Gastroesophageal sphincter (tissue), 4 donors: ENCODE results near the gene ATP8A1. TPM values are rescaled to one million over a fixed set of nuclear protein-coding genes. Genes with fewer than 3 reads are reported as not detected.

Source experiments
- ATAC-seq: fragments of 150-250 bp; one replicate; pipeline ENCODE4 v1.9.1; 2016; ENCODE audit warnings: mild to moderate bottlenecking, moderate library complexity
- H3K27ac ChIP-seq, 4 donors: fragments of 200-600 bp; sonication (generic) in 3 of 4; 1 replicate in 3 of 4; 2 replicates in 1 of 4; pipeline ENCODE4 v1.5.1; 2016 to 2019
- H3K27me3 ChIP-seq: fragments of 200-600 bp; sonication (generic); one replicate; pipeline ENCODE4 v1.5.1; 2019
- H3K36me3 ChIP-seq, 2 donors: fragments of 200-600 bp; sonication (generic); one replicate each; pipeline ENCODE4 v1.5.1; 2019; ENCODE audit warnings: control low read depth in 1 of 2
- H3K4me1 ChIP-seq, 3 donors: fragments of 200-600 bp; sonication (generic); 1 replicate in 2 of 3; 2 replicates in 1 of 3; pipeline ENCODE4 v1.5.1; 2016 to 2019; ENCODE audit warnings: control low read depth in 2 of 3
- H3K4me3 ChIP-seq, 2 donors: fragments of 200-600 bp; sonication (generic); one replicate each; pipeline ENCODE4 v1.5.1; 2019; ENCODE audit warnings: mild to moderate bottlenecking in 1 of 2, moderate library complexity in 1 of 2
- H3K9me3 ChIP-seq, 3 donors: fragments of 200-600 bp; sonication (generic); one replicate each; pipeline ENCODE4 v1.5.1; 2017 to 2019; ENCODE audit warnings: control low read depth in 2 of 3
- EP300 ChIP-seq: sonication (generic); formaldehyde crosslinking; IDR thresholded peaks from one replicate; pipeline ENCODE4 v1.6.1; 2017; ENCODE audit warnings: antibody characterized with exemption, mild to moderate bottlenecking
- POLR2A ChIP-seq, 2 donors: fragments of 450-650 bp; IDR thresholded peaks; one replicate each; pipeline ENCODE4 v1.6.1; 2017; ENCODE audit warnings: antibody characterized with exemption in 2 of 2, mild to moderate bottlenecking in 2 of 2, moderate library complexity in 1 of 2
- POLR2AphosphoS5 ChIP-seq: sonication (generic); formaldehyde crosslinking; IDR thresholded peaks from one replicate; pipeline ENCODE4 v1.6.1; 2017; ENCODE audit warnings: antibody characterized with exemption
- WGBS, 2 donors: methylation state at CpG; one replicate each; pipeline ENCODE4 v1.1.5; 2018; ENCODE audit warnings: low coverage in 1 of 2; 5-methylcytosine and 5-hydroxymethylcytosine counted together
- total RNA-seq, 4 donors: library from RNA; depleted of rRNA; stranded (reverse); fragments of >200 nt; gene quantifications; one replicate each; pipeline ENCODE4 v1.1.0, GENCODE V29; 2016
- TF ChIP-seq, protein P1 (sequence below), 4 experiments: fragments of 200-600 bp in 2 of 4; fragments of 450-650 bp in 2 of 4; sonication (generic) in 1 of 4; IDR thresholded peaks; one replicate each; pipeline ENCODE4 v1.5.1; 2017 to 2019; ENCODE audit warnings: antibody characterized with exemption in 4 of 4, mild to moderate bottlenecking in 2 of 4, moderate library complexity in 2 of 4

The ATP8A1 gene
- total RNA-seq, 4 donors from 2014 or later: 5.6 to 21.9 (median 8.9) TPM

DNA sequence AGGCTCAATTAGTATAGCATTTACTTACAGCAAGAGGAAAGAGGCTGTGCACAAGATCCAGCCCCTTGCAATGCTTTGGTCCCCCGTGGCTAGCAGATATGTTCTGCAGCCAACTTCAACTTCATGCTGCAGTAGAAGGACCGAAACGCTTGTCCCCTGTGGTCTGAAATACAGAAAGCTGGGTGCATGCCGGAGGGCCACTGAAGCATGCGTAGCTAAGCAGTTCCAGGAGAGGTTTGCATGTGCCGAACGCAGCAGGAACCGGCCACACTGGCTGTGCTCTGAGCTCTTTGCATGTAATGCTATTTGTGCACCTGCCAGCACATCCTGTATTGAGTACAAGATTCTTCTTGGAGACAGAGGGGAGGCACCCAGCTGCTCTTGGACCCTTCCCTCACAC, 295.4 kb downstream of the ATP8A1 start:
- TF ChIP-seq POLR2A (IDR thresholded peaks at IDR 0.05) (no peak), EP300 (no peak), POLR2AphosphoS5 (no peak)
- TF ChIP-seq, protein P1, sequence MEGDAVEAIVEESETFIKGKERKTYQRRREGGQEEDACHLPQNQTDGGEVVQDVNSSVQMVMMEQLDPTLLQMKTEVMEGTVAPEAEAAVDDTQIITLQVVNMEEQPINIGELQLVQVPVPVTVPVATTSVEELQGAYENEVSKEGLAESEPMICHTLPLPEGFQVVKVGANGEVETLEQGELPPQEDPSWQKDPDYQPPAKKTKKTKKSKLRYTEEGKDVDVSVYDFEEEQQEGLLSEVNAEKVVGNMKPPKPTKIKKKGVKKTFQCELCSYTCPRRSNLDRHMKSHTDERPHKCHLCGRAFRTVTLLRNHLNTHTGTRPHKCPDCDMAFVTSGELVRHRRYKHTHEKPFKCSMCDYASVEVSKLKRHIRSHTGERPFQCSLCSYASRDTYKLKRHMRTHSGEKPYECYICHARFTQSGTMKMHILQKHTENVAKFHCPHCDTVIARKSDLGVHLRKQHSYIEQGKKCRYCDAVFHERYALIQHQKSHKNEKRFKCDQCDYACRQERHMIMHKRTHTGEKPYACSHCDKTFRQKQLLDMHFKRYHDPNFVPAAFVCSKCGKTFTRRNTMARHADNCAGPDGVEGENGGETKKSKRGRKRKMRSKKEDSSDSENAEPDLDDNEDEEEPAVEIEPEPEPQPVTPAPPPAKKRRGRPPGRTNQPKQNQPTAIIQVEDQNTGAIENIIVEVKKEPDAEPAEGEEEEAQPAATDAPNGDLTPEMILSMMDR (IDR thresholded peaks at IDR 0.05): no peak
- Histone ChIP-seq H3K4me1 (peaks cover 0 to 8% (median 0%) of the 10 kb centered on the region in 3 donors), H3K36me3 (no peaks in the 10 kb centered on the region), H3K27me3 (no peaks in the 10 kb centered on the region), H3K9me3 (no peaks in the 10 kb centered on the region), H3K27ac (no peak overlapping the region), H3K4me3 (no peak overlapping the region)
- ATAC-seq: no peak
- WGBS, 2 donors: 63 to 80% methylated on average over 1 to 4 of the region's 8 CpGs

DNA sequence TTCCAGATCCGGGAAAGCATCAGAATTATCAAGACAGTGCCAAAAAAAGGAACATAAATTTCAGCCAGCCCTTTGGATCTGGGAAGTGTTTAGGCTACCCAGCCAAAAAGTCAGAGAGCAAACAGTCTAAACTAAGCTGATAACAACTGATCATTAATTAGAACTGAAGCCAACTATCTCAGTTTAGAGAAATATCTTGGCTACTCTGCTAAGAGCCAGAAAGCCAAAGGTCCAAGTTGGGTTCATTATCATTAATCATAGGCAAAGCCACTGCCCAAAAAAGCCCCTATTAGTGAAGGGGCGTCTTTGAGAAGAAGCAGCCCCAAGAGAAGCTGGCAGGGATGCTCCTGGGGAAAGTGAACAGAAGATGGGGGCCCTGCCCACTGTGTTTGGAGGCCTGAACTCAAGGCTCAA, 296.6 kb downstream of the ATP8A1 start:
- H3K27ac ChIP-seq: peak overlapping the region in 2 of 4 donors; percentile 34 to 48
- TF ChIP-seq POLR2AphosphoS5 (no peak), POLR2A (IDR thresholded peaks at IDR 0.05) (no peak), EP300 (no peak)
- TF ChIP-seq, protein P1 (IDR thresholded peaks at IDR 0.05): no peak
- 9 to 42% methylated on average over 2 of the region's 2 CpGs for WGBS, 2 donors
- H3K4me3 ChIP-seq: peak overlapping the region in 1 of 2 donors; percentile 11
- no peaks in the 10 kb centered on the region for H3K27me3 ChIP-seq
- H3K36me3 ChIP-seq: no peaks in the 10 kb centered on the region
- no peak for ATAC-seq
- H3K9me3 ChIP-seq: no peaks in the 10 kb centered on the region
- peaks cover 0 to 8% (median 0%) of the 10 kb centered on the region in 3 donors for H3K4me1 ChIP-seq

DNA sequence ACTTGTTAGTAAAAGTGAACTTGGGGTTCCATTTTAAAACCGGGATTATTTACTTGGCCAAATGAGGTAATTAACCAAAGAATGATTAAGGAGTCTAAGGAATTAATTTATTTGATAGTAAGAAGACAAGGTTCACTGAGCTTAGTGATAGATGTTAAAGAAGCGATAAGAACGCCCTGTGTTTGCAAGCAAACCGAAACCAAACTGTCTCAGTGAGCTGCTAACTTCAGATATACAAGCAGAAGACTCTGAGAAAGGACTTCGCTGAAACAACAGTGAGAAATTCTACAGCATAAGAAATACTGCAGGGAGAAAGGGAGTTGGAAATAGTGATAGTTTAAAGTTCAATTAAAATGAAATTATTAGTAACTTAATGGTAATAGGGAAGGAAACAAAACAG, 297.2 kb downstream of the ATP8A1 start:
- H3K27me3 ChIP-seq: no peaks in the 10 kb centered on the region
- H3K4me3 ChIP-seq: peak overlapping the region; percentile 11 to 22
- WGBS, 2 donors: 12 to 20% methylated on average over 5 of the region's 5 CpGs
- H3K9me3 ChIP-seq: no peaks in the 10 kb centered on the region
- H3K36me3 ChIP-seq: no peaks in the 10 kb centered on the region
- peaks cover 0 to 8% (median 0%) of the 10 kb centered on the region in 3 donors for H3K4me1 ChIP-seq
- no peak for TF ChIP-seq POLR2AphosphoS5
- TF ChIP-seq EP300: no peak
- TF ChIP-seq, protein P1 (IDR thresholded peaks at IDR 0.05): no peak
- TF ChIP-seq POLR2A (IDR thresholded peaks at IDR 0.05): no peak
- no peak for ATAC-seq
- peak overlapping the region in 2 of 4 donors; percentile 34 to 48 for H3K27ac ChIP-seq

Other genes starting within 250 kb of the ATP8A1 start
- not detected for gene GRXCR1, start 235.6 kb upstream of the ATP8A1 start, total RNA-seq